SK-N-SH treated with all-trans-retinoic acid at 6 μM for 48 hours (cell line): ENCODE measurements around the gene FIGNL1.

Experiments used
- ATAC-seq: fragments of 200-7000 bp; cut with Tn5 transposase; 3 replicates; pipeline ENCODE4 v1.9.1; 2020; ENCODE audit warnings: mild to moderate bottlenecking, moderate library complexity
- ARNTL ChIP-seq: fragments of 450-650 bp; formaldehyde crosslinking; IDR thresholded peaks from 2 replicates; pipeline ENCODE4 v1.5.0; 2020; ENCODE audit warnings: low read depth, mild to moderate bottlenecking, moderate library complexity, borderline replicate concordance
- BACH2 ChIP-seq: fragments of 250-450 bp; sonication (Bioruptor Pico); IDR thresholded peaks from 2 replicates; pipeline ENCODE4 v1.9.0; 2021; ENCODE audit warnings: mild to moderate bottlenecking, borderline replicate concordance
- ESRRG ChIP-seq: fragments of 250-450 bp; sonication (Bioruptor Pico); IDR thresholded peaks from 2 replicates; pipeline ENCODE4 v1.6.1; 2021; ENCODE audit warnings: mild to moderate bottlenecking
- GLIS3 ChIP-seq: fragments of 250-450 bp; sonication (Bioruptor Pico); IDR thresholded peaks from 2 replicates; pipeline ENCODE4 v1.5.0; 2020; ENCODE audit warnings: mild to moderate bottlenecking, moderate library complexity
- ISL1 ChIP-seq: fragments of 250-450 bp; sonication (Bioruptor Pico); IDR thresholded peaks from 2 replicates; pipeline ENCODE4 v2.1.2; 2022; ENCODE audit warnings: mild to moderate bottlenecking, moderate library complexity
- OSR1 ChIP-seq: fragments of 250-450 bp; sonication (Bioruptor Pico); IDR thresholded peaks from 2 replicates; pipeline ENCODE4 v1.8.0; 2022; ENCODE audit warnings: moderate library complexity, mild to moderate bottlenecking, inconsistent platforms
- PPARA ChIP-seq: fragments of 250-450 bp; sonication (Bioruptor Pico); IDR thresholded peaks from 2 replicates; pipeline ENCODE4 v1.5.0; 2020; ENCODE audit warnings: mild to moderate bottlenecking, borderline replicate concordance
- RARB ChIP-seq: fragments of 250-450 bp; sonication (Bioruptor Pico); IDR thresholded peaks from 2 replicates; pipeline ENCODE4 v1.8.0; 2021; ENCODE audit warnings: mild to moderate bottlenecking, moderate library complexity
- SNAI2 ChIP-seq: fragments of 250-450 bp; sonication (Bioruptor Pico); IDR thresholded peaks from 2 replicates; pipeline ENCODE4 v1.5.0; 2020; ENCODE audit warnings: mild to moderate bottlenecking, moderate library complexity
- TCF4 ChIP-seq: fragments of 250-450 bp; sonication (Bioruptor Pico); IDR thresholded peaks from 2 replicates; pipeline ENCODE4 v1.8.0; 2021; ENCODE audit warnings: mild to moderate bottlenecking, moderate library complexity, borderline replicate concordance
- TSHZ2 ChIP-seq: fragments of 250-450 bp; sonication (Bioruptor Pico); IDR thresholded peaks from 2 replicates; pipeline ENCODE4 v1.5.0; 2020; ENCODE audit warnings: mild to moderate bottlenecking, moderate library complexity
- ZC3H10 ChIP-seq: fragments of 250-450 bp; sonication (Bioruptor Pico); IDR thresholded peaks from 2 replicates; pipeline ENCODE4 v1.5.1; 2021; ENCODE audit warnings: mild to moderate bottlenecking, moderate library complexity
- ZFP3 ChIP-seq: fragments of 250-450 bp; sonication (Bioruptor Pico); IDR thresholded peaks from 2 replicates; pipeline ENCODE4 v1.5.0; 2020; ENCODE audit warnings: mild to moderate bottlenecking, moderate library complexity
- ZFP30 ChIP-seq: fragments of 450-650 bp; formaldehyde crosslinking; IDR thresholded peaks from 2 replicates; pipeline ENCODE4 v1.5.0; 2022; ENCODE audit warnings: mild to moderate bottlenecking, moderate library complexity
- ZNF565 ChIP-seq: fragments of 450-650 bp; formaldehyde crosslinking; conservative IDR thresholded peaks from 2 replicates; pipeline ENCODE4 v1.5.0; 2020; ENCODE audit warnings: low read depth, mild to moderate bottlenecking, moderate library complexity
- ZNF70 ChIP-seq: fragments of 450-650 bp; formaldehyde crosslinking; IDR thresholded peaks from 2 replicates; pipeline ENCODE4 v1.5.0; 2020; ENCODE audit warnings: mild to moderate bottlenecking, moderate library complexity
- TF ChIP-seq, protein P1 (sequence below): fragments of 250-450 bp; sonication (Bioruptor Pico); IDR thresholded peaks from 2 replicates; pipeline ENCODE4 v1.5.1; 2020; ENCODE audit warnings: low read depth, mild to moderate bottlenecking, moderate library complexity
- TF ChIP-seq, protein P2 (sequence below): fragments of 250-450 bp; sonication (Bioruptor Pico); IDR thresholded peaks from 2 replicates; pipeline ENCODE4 v1.8.0; 2020; ENCODE audit warnings: mild to moderate bottlenecking, moderate library complexity, borderline replicate concordance
- TF ChIP-seq, protein P3 (sequence below): fragments of 250-450 bp; sonication (Bioruptor Pico); IDR thresholded peaks from 2 replicates; pipeline ENCODE4 v1.8.0; 2021; ENCODE audit warnings: low read depth, mild to moderate bottlenecking, moderate library complexity, borderline replicate concordance
- TF ChIP-seq, protein P4 (sequence below): fragments of 250-450 bp; sonication (Bioruptor Pico); IDR thresholded peaks from 2 replicates; pipeline ENCODE4 v1.5.1; 2021; ENCODE audit warnings: mild to moderate bottlenecking, moderate library complexity

FIGNL1 gene

GRCh38 chr7:50449881-50450589, at the start of gene FIGNL1:
FIGNL1 (minus strand) TSS chr7:50450350; CDS start chr7:50447287, 3,063 bp downstream.
- TF ChIP-seq ZFP3 (CRISPR knock-in tag) (no peak), ESRRG (CRISPR knock-in tag) (no peak), TSHZ2 (no peak), BACH2 (CRISPR knock-in tag) (no peak), OSR1 (CRISPR knock-in tag) (no peak), ISL1 (CRISPR knock-in tag) (no peak), ZNF565 (no peak)
- TF ChIP-seq, protein P1, sequence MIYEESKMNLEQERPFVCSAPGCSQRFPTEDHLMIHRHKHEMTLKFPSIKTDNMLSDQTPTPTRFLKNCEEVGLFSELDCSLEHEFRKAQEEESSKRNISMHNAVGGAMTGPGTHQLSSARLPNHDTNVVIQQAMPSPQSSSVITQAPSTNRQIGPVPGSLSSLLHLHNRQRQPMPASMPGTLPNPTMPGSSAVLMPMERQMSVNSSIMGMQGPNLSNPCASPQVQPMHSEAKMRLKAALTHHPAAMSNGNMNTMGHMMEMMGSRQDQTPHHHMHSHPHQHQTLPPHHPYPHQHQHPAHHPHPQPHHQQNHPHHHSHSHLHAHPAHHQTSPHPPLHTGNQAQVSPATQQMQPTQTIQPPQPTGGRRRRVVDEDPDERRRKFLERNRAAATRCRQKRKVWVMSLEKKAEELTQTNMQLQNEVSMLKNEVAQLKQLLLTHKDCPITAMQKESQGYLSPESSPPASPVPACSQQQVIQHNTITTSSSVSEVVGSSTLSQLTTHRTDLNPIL, result no peak
- TF ChIP-seq, protein P2, sequence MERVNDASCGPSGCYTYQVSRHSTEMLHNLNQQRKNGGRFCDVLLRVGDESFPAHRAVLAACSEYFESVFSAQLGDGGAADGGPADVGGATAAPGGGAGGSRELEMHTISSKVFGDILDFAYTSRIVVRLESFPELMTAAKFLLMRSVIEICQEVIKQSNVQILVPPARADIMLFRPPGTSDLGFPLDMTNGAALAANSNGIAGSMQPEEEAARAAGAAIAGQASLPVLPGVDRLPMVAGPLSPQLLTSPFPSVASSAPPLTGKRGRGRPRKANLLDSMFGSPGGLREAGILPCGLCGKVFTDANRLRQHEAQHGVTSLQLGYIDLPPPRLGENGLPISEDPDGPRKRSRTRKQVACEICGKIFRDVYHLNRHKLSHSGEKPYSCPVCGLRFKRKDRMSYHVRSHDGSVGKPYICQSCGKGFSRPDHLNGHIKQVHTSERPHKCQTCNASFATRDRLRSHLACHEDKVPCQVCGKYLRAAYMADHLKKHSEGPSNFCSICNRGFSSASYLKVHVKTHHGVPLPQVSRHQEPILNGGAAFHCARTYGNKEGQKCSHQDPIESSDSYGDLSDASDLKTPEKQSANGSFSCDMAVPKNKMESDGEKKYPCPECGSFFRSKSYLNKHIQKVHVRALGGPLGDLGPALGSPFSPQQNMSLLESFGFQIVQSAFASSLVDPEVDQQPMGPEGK (CRISPR knock-in tag), result no peak
- ATAC-seq, result peak; percentile 99

DNA sequence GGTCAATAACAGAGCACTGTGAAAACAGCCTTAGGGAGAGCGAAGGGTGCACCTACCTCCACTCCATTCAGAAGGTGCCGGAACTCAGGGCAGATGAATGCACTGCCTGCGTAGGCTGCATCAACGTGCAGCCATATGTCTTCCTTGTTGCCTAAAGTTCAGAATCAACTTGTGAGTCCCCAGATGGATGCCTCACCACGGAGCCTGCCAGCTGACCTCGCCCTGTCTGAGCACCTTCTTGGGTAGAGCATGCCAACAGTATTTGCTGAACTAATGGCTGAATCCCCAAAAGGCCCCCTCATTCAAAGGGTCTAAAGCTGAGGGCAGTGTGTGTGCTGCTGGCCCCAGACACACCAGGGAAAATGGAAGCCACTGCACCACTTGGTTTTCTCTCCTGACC, 48.9 kb upstream of the FIGNL1 start:
- TF ChIP-seq ZFP30 (CRISPR knock-in tag) (no peak), ZNF565 (no peak), BACH2 (CRISPR knock-in tag) (no peak), TCF4 (CRISPR knock-in tag) (no peak), GLIS3 (no peak), ESRRG (CRISPR knock-in tag) (no peak), SNAI2 (CRISPR knock-in tag) (no peak), ISL1 (CRISPR knock-in tag) (no peak), OSR1 (CRISPR knock-in tag) (no peak), RARB (no peak), TSHZ2 (no peak), ZC3H10 (CRISPR knock-in tag) (no peak), ZFP3 (CRISPR knock-in tag) (no peak), ZNF70 (CRISPR knock-in tag) (no peak), ARNTL (no peak), PPARA (CRISPR knock-in tag) (no peak)
- TF ChIP-seq, protein P2 (CRISPR knock-in tag), result no peak
- TF ChIP-seq, protein P3, sequence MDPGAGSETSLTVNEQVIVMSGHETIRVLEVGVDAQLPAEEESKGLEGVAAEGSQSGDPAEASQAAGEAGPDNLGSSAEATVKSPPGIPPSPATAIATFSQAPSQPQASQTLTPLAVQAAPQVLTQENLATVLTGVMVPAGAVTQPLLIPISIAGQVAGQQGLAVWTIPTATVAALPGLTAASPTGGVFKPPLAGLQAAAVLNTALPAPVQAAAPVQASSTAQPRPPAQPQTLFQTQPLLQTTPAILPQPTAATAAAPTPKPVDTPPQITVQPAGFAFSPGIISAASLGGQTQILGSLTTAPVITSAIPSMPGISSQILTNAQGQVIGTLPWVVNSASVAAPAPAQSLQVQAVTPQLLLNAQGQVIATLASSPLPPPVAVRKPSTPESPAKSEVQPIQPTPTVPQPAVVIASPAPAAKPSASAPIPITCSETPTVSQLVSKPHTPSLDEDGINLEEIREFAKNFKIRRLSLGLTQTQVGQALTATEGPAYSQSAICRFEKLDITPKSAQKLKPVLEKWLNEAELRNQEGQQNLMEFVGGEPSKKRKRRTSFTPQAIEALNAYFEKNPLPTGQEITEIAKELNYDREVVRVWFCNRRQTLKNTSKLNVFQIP (CRISPR knock-in tag), result no peak
- TF ChIP-seq, protein P4, sequence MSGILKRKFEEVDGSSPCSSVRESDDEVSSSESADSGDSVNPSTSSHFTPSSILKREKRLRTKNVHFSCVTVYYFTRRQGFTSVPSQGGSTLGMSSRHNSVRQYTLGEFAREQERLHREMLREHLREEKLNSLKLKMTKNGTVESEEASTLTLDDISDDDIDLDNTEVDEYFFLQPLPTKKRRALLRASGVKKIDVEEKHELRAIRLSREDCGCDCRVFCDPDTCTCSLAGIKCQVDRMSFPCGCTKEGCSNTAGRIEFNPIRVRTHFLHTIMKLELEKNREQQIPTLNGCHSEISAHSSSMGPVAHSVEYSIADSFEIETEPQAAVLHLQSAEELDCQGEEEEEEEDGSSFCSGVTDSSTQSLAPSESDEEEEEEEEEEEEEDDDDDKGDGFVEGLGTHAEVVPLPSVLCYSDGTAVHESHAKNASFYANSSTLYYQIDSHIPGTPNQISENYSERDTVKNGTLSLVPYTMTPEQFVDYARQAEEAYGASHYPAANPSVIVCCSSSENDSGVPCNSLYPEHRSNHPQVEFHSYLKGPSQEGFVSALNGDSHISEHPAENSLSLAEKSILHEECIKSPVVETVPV (CRISPR knock-in tag), result no peak
- TF ChIP-seq, protein P1, result no peak
- ATAC-seq, result no peak
